ENCODE measurements around the gene BLTP3A.
"Not testable (repeated sequence)": the region's sequence is repeated elsewhere in the genome, so short reads cannot be mapped to it uniquely, and the experiment has no call there.

Gene BLTP3A

GRCh38 chr6:34768148-34768547, 23.7 kb upstream of the BLTP3A start:
- no peak for DNase-seq
- Histone ChIP-seq H3K4me3 (ENCODE audit: low read depth, low read length) (no peak overlapping the region), H3K36me3 (replicated peaks) (peaks cover 52% of the 10 kb centered on the region), H3K27ac (no peak overlapping the region), H3K27me3 (replicated peaks) (no peaks in the 10 kb centered on the region)
- TF ChIP-seq CTCF (IDR thresholded peaks at IDR 0.05; ENCODE audit: low read depth, low read length, missing control alignments): no peak
- in situ Hi-C loops (cut with HindIII; ENCODE audit: low pct_ligation_motif_present, low sequenced_read_pairs): no loop called here

GRCh38 chr6:34771727-34772126, 20.2 kb upstream of the BLTP3A start:
- TF ChIP-seq CTCF (IDR thresholded peaks at IDR 0.05; ENCODE audit: low read depth, low read length, missing control alignments): peak; percentile 4
- DNase-seq: peak; percentile 52
- H3K27me3 ChIP-seq (replicated peaks): no peaks in the 10 kb centered on the region
- H3K27ac ChIP-seq: no peak overlapping the region
- in situ Hi-C loops (cut with HindIII; ENCODE audit: low pct_ligation_motif_present, low sequenced_read_pairs): no loop called here
- H3K4me3 ChIP-seq (ENCODE audit: low read depth, low read length): no peak overlapping the region
- H3K36me3 ChIP-seq (replicated peaks): peaks cover 51% of the 10 kb centered on the region

GRCh38 chr6:34772940-34773339, 18.9 kb upstream of the BLTP3A start:
- no peak overlapping the region for H3K4me3 ChIP-seq (ENCODE audit: low read depth, low read length)
- TF ChIP-seq CTCF (IDR thresholded peaks at IDR 0.05; ENCODE audit: low read depth, low read length, missing control alignments): no peak
- no peak overlapping the region for H3K27ac ChIP-seq
- in situ Hi-C loops (cut with HindIII; ENCODE audit: low pct_ligation_motif_present, low sequenced_read_pairs): no loop called here
- DNase-seq: no peak
- no peaks in the 10 kb centered on the region for H3K27me3 ChIP-seq (replicated peaks)
- H3K36me3 ChIP-seq (replicated peaks): peaks cover 46% of the 10 kb centered on the region

GRCh38 chr6:34773916-34774315, 18.0 kb upstream of the BLTP3A start:
- H3K4me3 ChIP-seq (ENCODE audit: low read depth, low read length): no peak overlapping the region
- H3K27ac ChIP-seq: no peak overlapping the region
- no peak for DNase-seq
- in situ Hi-C loops (cut with HindIII; ENCODE audit: low pct_ligation_motif_present, low sequenced_read_pairs): no loop called here
- TF ChIP-seq CTCF (IDR thresholded peaks at IDR 0.05; ENCODE audit: low read depth, low read length, missing control alignments): no peak
- peaks cover 38% of the 10 kb centered on the region for H3K36me3 ChIP-seq (replicated peaks)
- no peaks in the 10 kb centered on the region for H3K27me3 ChIP-seq (replicated peaks)

- Histone ChIP-seq H3K4me3 (ENCODE audit: low read depth, low read length) (no peak overlapping the region), H3K27me3 (replicated peaks) (no peaks in the 10 kb centered on the region), H3K36me3 (replicated peaks) (peaks cover 30% of the 10 kb centered on the region), H3K27ac (no peak overlapping the region)
- in situ Hi-C loops (cut with HindIII; ENCODE audit: low pct_ligation_motif_present, low sequenced_read_pairs): no loop called here
- no peak for TF ChIP-seq CTCF (IDR thresholded peaks at IDR 0.05; ENCODE audit: low read depth, low read length, missing control alignments)
- no peak for DNase-seq
These were observed 16.9 kb upstream of the BLTP3A start for GRCh38 chr6:34774967-34775366.

- in situ Hi-C loops (cut with HindIII; ENCODE audit: low pct_ligation_motif_present, low sequenced_read_pairs); H3K4me3 ChIP-seq (ENCODE audit: low read depth, low read length); H3K36me3 ChIP-seq (replicated peaks); H3K27me3 ChIP-seq (replicated peaks); H3K27ac ChIP-seq: not testable (repeated sequence)
- DNase-seq: peak; percentile 50
These were observed 6.5 kb upstream of the BLTP3A start for GRCh38 chr6:34785375-34785774.

GRCh38 chr6:34787152-34787551, 4.7 kb upstream of the BLTP3A start:
- in situ Hi-C loops (cut with HindIII; ENCODE audit: low pct_ligation_motif_present, low sequenced_read_pairs); H3K27me3 ChIP-seq (replicated peaks); H3K36me3 ChIP-seq (replicated peaks); H3K27ac ChIP-seq; H3K4me3 ChIP-seq (ENCODE audit: low read depth, low read length); DNase-seq: not testable (repeated sequence)

Data from brain microvascular endothelial cell (primary cell).